ENCODE results near the gene NHLRC4.

The NHLRC4 gene

DNA sequence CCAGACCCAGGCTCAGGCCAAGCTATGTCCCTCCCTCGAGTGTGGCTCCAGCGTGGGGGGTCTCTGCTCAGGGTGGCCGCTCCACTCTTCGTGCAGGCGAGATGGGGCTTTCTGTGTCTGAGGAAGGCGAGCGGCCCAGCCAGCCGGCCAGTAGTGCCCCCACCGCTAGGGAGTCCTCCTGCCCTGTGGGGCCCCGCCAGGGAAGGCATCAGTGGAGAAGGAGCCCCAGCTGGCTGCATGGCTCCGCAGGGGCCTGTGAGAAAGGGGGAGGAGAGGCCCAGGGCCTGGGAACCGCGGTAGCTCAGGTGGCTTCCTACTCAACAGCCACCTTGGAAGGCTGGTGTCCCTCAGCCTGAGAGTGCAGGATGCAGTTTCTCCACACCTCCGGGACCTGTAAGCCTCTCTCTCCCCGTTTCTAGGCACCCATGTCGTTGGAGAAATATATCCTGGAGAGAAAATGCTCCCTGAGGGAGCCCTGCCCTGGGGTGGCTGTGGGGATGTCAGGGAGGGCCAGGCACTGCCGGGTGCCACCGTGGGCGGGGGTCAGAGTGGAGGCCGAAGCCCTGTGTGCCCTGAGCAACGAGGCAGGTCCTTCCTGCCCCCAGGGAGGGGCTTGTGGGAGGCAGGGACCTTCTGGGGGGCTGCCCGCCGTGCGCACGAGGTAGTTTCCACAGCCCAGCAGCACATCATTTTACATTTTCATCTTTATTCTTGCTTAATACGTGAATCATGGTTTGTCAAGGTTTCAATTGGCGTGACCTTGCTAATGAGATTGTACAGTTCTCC lies 6.3 kb downstream of the NHLRC4 start:
- TF ChIP-seq EZH2phosphoT487 (IDR thresholded peaks at IDR 0.05; ENCODE audit: borderline replicate concordance, low read length) (no peak), CTCF (IDR thresholded peaks at IDR 0.05; ENCODE audit: low read depth, low read length, poor library complexity, severe bottlenecking) (no peak)
- H3K27me3 ChIP-seq (ENCODE audit: control insufficient read depth, low read length): no peaks in the 10 kb centered on the region
- H3K27ac ChIP-seq (ENCODE audit: low read depth, low read length): no peak overlapping the region
- H3F3A ChIP-seq (ENCODE audit: control insufficient read depth, insufficient read depth): no peaks in the 10 kb centered on the region
- no peaks in the 10 kb centered on the region for H3K9me3 ChIP-seq (ENCODE audit: control insufficient read depth, insufficient read depth, low read length)
- peaks cover 13% of the 10 kb centered on the region for H3K4me1 ChIP-seq (ENCODE audit: control insufficient read depth, low read length)
- H3K79me2 ChIP-seq (ENCODE audit: control insufficient read depth, low read length): peaks cover 19% of the 10 kb centered on the region
- H3K9me2 ChIP-seq (replicated peaks; ENCODE audit: control insufficient read depth, low read length): no peaks in the 10 kb centered on the region
- H3K4me3 ChIP-seq (ENCODE audit: low read length): no peak overlapping the region
- no peaks in the 10 kb centered on the region for H4K20me1 ChIP-seq (ENCODE audit: control insufficient read depth, insufficient read depth, low read depth, low read length)
- H3K4me2 ChIP-seq (ENCODE audit: low read length): no peak overlapping the region
- H3K36me3 ChIP-seq (ENCODE audit: control insufficient read depth, low read length): peaks cover 3% of the 10 kb centered on the region; the same call in 1 of the 2 replicates

DNA sequence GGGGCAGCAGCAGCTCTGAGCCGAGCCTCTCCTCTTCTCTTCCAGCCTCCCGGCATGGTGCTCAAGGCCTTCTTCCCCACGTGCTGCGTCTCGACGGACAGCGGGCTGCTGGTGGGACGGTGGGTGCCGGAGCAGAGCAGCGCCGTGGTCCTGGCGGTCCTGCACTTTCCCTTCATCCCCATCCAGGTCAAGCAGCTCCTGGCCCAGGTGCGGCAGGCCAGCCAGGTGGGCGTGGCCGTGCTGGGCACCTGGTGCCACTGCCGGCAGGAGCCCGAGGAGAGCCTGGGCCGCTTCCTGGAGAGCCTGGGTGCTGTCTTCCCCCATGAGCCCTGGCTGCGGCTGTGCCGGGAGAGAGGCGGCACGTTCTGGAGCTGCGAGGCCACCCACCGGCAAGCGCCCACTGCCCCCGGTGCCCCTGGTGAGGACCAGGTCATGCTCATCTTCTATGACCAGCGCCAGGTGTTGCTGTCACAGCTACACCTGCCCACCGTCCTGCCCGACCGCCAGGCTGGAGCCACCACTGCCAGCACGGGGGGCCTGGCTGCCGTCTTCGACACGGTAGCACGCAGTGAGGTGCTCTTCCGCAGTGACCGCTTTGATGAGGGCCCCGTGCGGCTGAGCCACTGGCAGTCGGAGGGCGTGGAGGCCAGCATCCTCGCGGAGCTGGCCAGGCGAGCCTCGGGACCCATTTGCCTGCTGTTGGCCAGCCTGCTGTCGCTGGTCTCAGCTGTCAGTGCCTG lies 7.4 kb downstream of the NHLRC4 start:
- no peak overlapping the region for H3K27ac ChIP-seq (ENCODE audit: low read depth, low read length)
- H3K4me3 ChIP-seq (ENCODE audit: low read length): no peak overlapping the region
- H4K20me1 ChIP-seq (ENCODE audit: control insufficient read depth, insufficient read depth, low read depth, low read length): no peaks in the 10 kb centered on the region
- TF ChIP-seq EZH2phosphoT487 (IDR thresholded peaks at IDR 0.05; ENCODE audit: borderline replicate concordance, low read length) (no peak), CTCF (IDR thresholded peaks at IDR 0.05; ENCODE audit: low read depth, low read length, poor library complexity, severe bottlenecking) (no peak)
- H3K9me2 ChIP-seq (replicated peaks; ENCODE audit: control insufficient read depth, low read length): no peaks in the 10 kb centered on the region
- no peaks in the 10 kb centered on the region for H3K27me3 ChIP-seq (ENCODE audit: control insufficient read depth, low read length)
- peaks cover 19% of the 10 kb centered on the region for H3K79me2 ChIP-seq (ENCODE audit: control insufficient read depth, low read length)
- no peak overlapping the region for H3K4me2 ChIP-seq (ENCODE audit: low read length)
- no peaks in the 10 kb centered on the region for H3K9me3 ChIP-seq (ENCODE audit: control insufficient read depth, insufficient read depth, low read length)
- H3K4me1 ChIP-seq (ENCODE audit: control insufficient read depth, low read length): peaks cover 12% of the 10 kb centered on the region
- peaks cover 3% of the 10 kb centered on the region; the same call in 1 of the 2 replicates for H3K36me3 ChIP-seq (ENCODE audit: control insufficient read depth, low read length)
- no peaks in the 10 kb centered on the region for H3F3A ChIP-seq (ENCODE audit: control insufficient read depth, insufficient read depth)

- Histone ChIP-seq H3K27me3 (ENCODE audit: control insufficient read depth, low read length) (no peaks in the 10 kb centered on the region), H3K79me2 (ENCODE audit: control insufficient read depth, low read length) (peaks cover 12% of the 10 kb centered on the region), H3K4me1 (ENCODE audit: control insufficient read depth, low read length) (peaks cover 9% of the 10 kb centered on the region), H3F3A (ENCODE audit: control insufficient read depth, insufficient read depth) (no peaks in the 10 kb centered on the region), H3K27ac (ENCODE audit: low read depth, low read length) (no peak overlapping the region), H3K9me3 (ENCODE audit: control insufficient read depth, insufficient read depth, low read length) (no peaks in the 10 kb centered on the region), H3K4me3 (ENCODE audit: low read length) (no peak overlapping the region), H3K4me2 (ENCODE audit: low read length) (no peak overlapping the region), H4K20me1 (ENCODE audit: control insufficient read depth, insufficient read depth, low read depth, low read length) (no peaks in the 10 kb centered on the region), H3K9me2 (replicated peaks; ENCODE audit: control insufficient read depth, low read length) (no peaks in the 10 kb centered on the region), H3K36me3 (ENCODE audit: control insufficient read depth, low read length) (peaks cover 3% of the 10 kb centered on the region; the same call in 1 of the 2 replicates)
- TF ChIP-seq EZH2phosphoT487 (IDR thresholded peaks at IDR 0.05; ENCODE audit: borderline replicate concordance, low read length) (no peak), CTCF (IDR thresholded peaks at IDR 0.05; ENCODE audit: low read depth, low read length, poor library complexity, severe bottlenecking) (no peak)
Observed at GRCh38 chr16:575354-576196, 8.8 kb downstream of the NHLRC4 start.
